K562 (cell line): ENCODE data around the gene VWA1. TPM values are rescaled to one million over a fixed set of nuclear protein-coding genes. Genes with fewer than 3 reads are reported as not detected.

Experiments
- BMI1 ChIP-seq: fragments of 150-350 bp; IDR thresholded peaks from 2 replicates; pipeline ENCODE4 v1.6.1; 2014; ENCODE audit warnings: low read length
- E2F3 ChIP-seq: fragments of 250-450 bp; sonication (Bioruptor Pico); IDR thresholded peaks from 2 replicates; pipeline ENCODE4 v1.4.0; 2020; ENCODE audit warnings: mild to moderate bottlenecking
- E2F5 ChIP-seq: sonication (generic); formaldehyde crosslinking; IDR thresholded peaks from 2 replicates; pipeline ENCODE4 v1.8.0; 2022; ENCODE audit warnings: mild to moderate bottlenecking, missing genetic modification reagents
- EP400 ChIP-seq: fragments of 450-650 bp; IDR thresholded peaks from 2 replicates; pipeline ENCODE4 v1.6.1; 2017; ENCODE audit warnings: antibody characterized with exemption, mild to moderate bottlenecking, moderate library complexity
- ETS1 ChIP-seq: conservative IDR thresholded peaks from 2 replicates; pipeline ENCODE4 v1.6.1; 2011; ENCODE audit warnings: low read depth, mild to moderate bottlenecking, low read length; ENCODE audit not compliant: control insufficient read depth
- FOSL1 ChIP-seq: fragments of 200-800 bp; sonication (Bioruptor generic); conservative IDR thresholded peaks from 2 replicates; pipeline ENCODE4 v1.6.1; 2016; ENCODE audit warnings: missing genetic modification characterization, missing compliant biosample characterization
- FOXP1 ChIP-seq: sonication (generic); formaldehyde crosslinking; IDR thresholded peaks from 2 replicates; pipeline ENCODE4 v1.8.0; 2022; ENCODE audit warnings: mild to moderate bottlenecking, missing genetic modification reagents
- HDAC8 ChIP-seq: fragments of 450-650 bp; IDR thresholded peaks from 2 replicates; pipeline ENCODE4 v1.6.1; 2016; ENCODE audit warnings: mild to moderate bottlenecking, missing genetic modification characterization, moderate library complexity, missing compliant biosample characterization
- HIVEP1 ChIP-seq: fragments of 250-450 bp; sonication (Bioruptor Pico); IDR thresholded peaks from 2 replicates; pipeline ENCODE4 v1.4.0; 2020; ENCODE audit warnings: mild to moderate bottlenecking
- HMG20A ChIP-seq: fragments of 450-650 bp; formaldehyde crosslinking; conservative IDR thresholded peaks from 2 replicates; pipeline ENCODE4 v1.4.0; 2020; ENCODE audit warnings: mild to moderate bottlenecking, mixed read lengths
- HNRNPH1 ChIP-seq: fragments of 200-400 bp; formaldehyde crosslinking; optimal IDR thresholded peaks from 2 replicates; pipeline ENCODE3; 2017; ENCODE audit warnings: low read depth, mild to moderate bottlenecking, low read length, moderate library complexity
- HNRNPLL ChIP-seq: fragments of 200-400 bp; formaldehyde crosslinking; IDR thresholded peaks from 2 replicates; pipeline ENCODE4 v1.6.1; 2017; ENCODE audit warnings: low read length, low read depth, mild to moderate bottlenecking; ENCODE audit not compliant: poor library complexity, severe bottlenecking
- IFI16 ChIP-seq: fragments of 250-450 bp; sonication (Bioruptor Pico); IDR thresholded peaks from 2 replicates; pipeline ENCODE4 v2.1.2; 2022; ENCODE audit warnings: mild to moderate bottlenecking, inconsistent platforms
- MTA3 ChIP-seq: fragments of 450-650 bp; formaldehyde crosslinking; IDR thresholded peaks from 2 replicates; pipeline ENCODE4 v1.6.1; 2017; ENCODE audit warnings: mild to moderate bottlenecking, borderline replicate concordance
- POLR2A ChIP-seq: fragments of 450-650 bp; conservative IDR thresholded peaks from 2 replicates; pipeline ENCODE4 v1.6.1; 2016
- RBM22 ChIP-seq: fragments of 200-400 bp; formaldehyde crosslinking; IDR thresholded peaks from 2 replicates; pipeline ENCODE4 v1.6.1; 2018; ENCODE audit warnings: low read length, low read depth; ENCODE audit not compliant: poor library complexity, severe bottlenecking
- RBM34 ChIP-seq: fragments of 200-400 bp; formaldehyde crosslinking; IDR thresholded peaks from 2 replicates; pipeline ENCODE4 v1.6.1; 2018; ENCODE audit warnings: low read length, borderline replicate concordance; ENCODE audit not compliant: insufficient read depth
- RUNX1 ChIP-seq: sonication (generic); IDR thresholded peaks from 2 replicates; pipeline ENCODE4 v1.6.1; 2016; ENCODE audit warnings: antibody characterized with exemption, low read depth
- SAP30 ChIP-seq: fragments of 200-600 bp; sonication (generic); IDR thresholded peaks from 2 replicates; pipeline ENCODE4 v1.6.1; 2012; ENCODE audit warnings: borderline replicate concordance, low read depth, mild to moderate bottlenecking, moderate library complexity, low read length, control low read depth, inconsistent platforms; ENCODE audit not compliant: insufficient read depth, poor library complexity, severe bottlenecking
- TEAD1 ChIP-seq, 2 experiments: fragments of 450-650 bp in 1 of 2; sonication (generic) in 1 of 2; formaldehyde crosslinking; IDR thresholded peaks; 2 replicates each; pipeline versions ENCODE4 v1.4.0 to v1.8.0; 2020 to 2022; ENCODE audit warnings: mild to moderate bottlenecking in 2 of 2, missing genetic modification reagents in 1 of 2
- ZNF224 ChIP-seq: sonication (generic); formaldehyde crosslinking; IDR thresholded peaks from 2 replicates; pipeline ENCODE4 v1.8.0; 2022; ENCODE audit warnings: mild to moderate bottlenecking, missing genetic modification reagents
- ZNF239 ChIP-seq: fragments of 250-450 bp; sonication (Bioruptor Pico); IDR thresholded peaks from 2 replicates; pipeline ENCODE4 v1.4.0; 2020; ENCODE audit warnings: mild to moderate bottlenecking
- polyA plus RNA-seq, 8 experiments: library from polyadenylated mRNA; depleted of rRNA in 4 of 8; stranded (reverse) in 5 of 8; unstranded in 3 of 8; fragments of >200 nt; fragmentation: Nextera tagmentation in 2 of 8; fragmentation: Illumina TruSeq in 1 of 8; extraction: Ambion mirVana in 2 of 8; extraction: Trizol in 1 of 8; gene quantifications; 2 replicates each; pipeline versions ENCODE4 v1.2.1 to v1.2.3, GENCODE V29; 2011 to 2014; ENCODE audit warnings: inconsistent platforms in 1 of 8, missing spikeins in 1 of 8
- total RNA-seq, 7 experiments: library from RNA; depleted of rRNA in 6 of 7; stranded (reverse); fragments of >200 nt in 6 of 7; fragmentation: Illumina TruSeq in 2 of 7; extraction: Trizol in 2 of 7; gene quantifications; 2 replicates each; pipeline versions ENCODE4 v1.2.1 to v1.2.3, GENCODE V29; 2011 to 2021; ENCODE audit warnings: low replicate concordance in 1 of 7
- TF ChIP-seq, protein P1 (sequence below): sonication (generic); formaldehyde crosslinking; IDR thresholded peaks from 2 replicates; pipeline ENCODE4 v1.4.0; 2020; ENCODE audit warnings: mild to moderate bottlenecking, missing genetic modification reagents

VWA1 gene
- total and polyA plus RNA-seq, 9 of the 15 experiments (the other 6 are each of a cell fraction or from before 2014, with no cell fraction given): 0.01 to 6.4 (median 0.85) TPM

GRCh38 chr1:1406821-1407635, 28.5 kb upstream of the VWA1 start, which contains the start of gene MRPL20 (continued):
- TF ChIP-seq ETS1: peak; percentile 92
- TF ChIP-seq HDAC8 (tag): peak; percentile 63; the same call in 1 of the 2 replicates
- peak; percentile 17; the same call in 1 of the 2 replicates for TF ChIP-seq E2F3 (CRISPR knock-in tag)
- TF ChIP-seq, protein P1, sequence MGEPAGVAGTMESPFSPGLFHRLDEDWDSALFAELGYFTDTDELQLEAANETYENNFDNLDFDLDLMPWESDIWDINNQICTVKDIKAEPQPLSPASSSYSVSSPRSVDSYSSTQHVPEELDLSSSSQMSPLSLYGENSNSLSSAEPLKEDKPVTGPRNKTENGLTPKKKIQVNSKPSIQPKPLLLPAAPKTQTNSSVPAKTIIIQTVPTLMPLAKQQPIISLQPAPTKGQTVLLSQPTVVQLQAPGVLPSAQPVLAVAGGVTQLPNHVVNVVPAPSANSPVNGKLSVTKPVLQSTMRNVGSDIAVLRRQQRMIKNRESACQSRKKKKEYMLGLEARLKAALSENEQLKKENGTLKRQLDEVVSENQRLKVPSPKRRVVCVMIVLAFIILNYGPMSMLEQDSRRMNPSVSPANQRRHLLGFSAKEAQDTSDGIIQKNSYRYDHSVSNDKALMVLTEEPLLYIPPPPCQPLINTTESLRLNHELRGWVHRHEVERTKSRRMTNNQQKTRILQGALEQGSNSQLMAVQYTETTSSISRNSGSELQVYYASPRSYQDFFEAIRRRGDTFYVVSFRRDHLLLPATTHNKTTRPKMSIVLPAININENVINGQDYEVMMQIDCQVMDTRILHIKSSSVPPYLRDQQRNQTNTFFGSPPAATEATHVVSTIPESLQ (CRISPR knock-in tag): peak; percentile 77; the same call in 1 of the 2 replicates
- peak; percentile 57 for TF ChIP-seq HNRNPLL
- no peak for TF ChIP-seq HNRNPH1
- no peak for TF ChIP-seq FOSL1
- TF ChIP-seq POLR2A: peak; percentile 98
- peak; percentile 61 to 79; a peak in 1 of 4 replicates for TF ChIP-seq TEAD1 (CRISPR knock-in tag; IDR thresholded peaks at IDR 0.05)
- TF ChIP-seq RBM22: peak; percentile 38
- peak; percentile 100 for TF ChIP-seq RBM34
- peak; percentile 91 for TF ChIP-seq MTA3
- TF ChIP-seq IFI16 (CRISPR knock-in tag): no peak
- TF ChIP-seq ZNF239 (CRISPR knock-in tag): peak; percentile 54; the same call in 1 of the 2 replicates
- peak; percentile 82; the same call in 1 of the 2 replicates for TF ChIP-seq FOXP1
- no peak for TF ChIP-seq HMG20A
- TF ChIP-seq SAP30: peak; percentile 71
- 0 out of 2 replicates have a peak, but pooled peaks have one; percentile 19 for TF ChIP-seq ZNF224 (CRISPR knock-in tag)
- TF ChIP-seq E2F5 (CRISPR knock-in tag): no peak
- TF ChIP-seq RUNX1: no peak
- TF ChIP-seq HIVEP1 (CRISPR knock-in tag): 0 out of 2 replicates have a peak, but pooled peaks have one; percentile 4
- peak; percentile 99 for TF ChIP-seq EP400
- TF ChIP-seq BMI1: no peak
